Myocyte (in vitro differentiated cells): ENCODE measurements around the gene COL19A1. TPM values are rescaled to one million over a fixed set of nuclear protein-coding genes. Genes with fewer than 3 reads are reported as not detected.

Source experiments
- DNase-seq: peaks from one replicate; pipeline ENCODE4 v3.0.0-alpha.2; 2012; ENCODE audit warnings: low read depth
- total RNA-seq: library from RNA; depleted of rRNA; stranded (reverse); fragments of >200 nt; gene quantifications from 2 replicates; pipeline ENCODE4 v1.2.3, GENCODE V29; 2014

Gene COL19A1
- total RNA-seq, 1 donor from 2014 or later: 38.8 TPM

GRCh38 chr6:70164556-70164955, 298.2 kb downstream of the COL19A1 start:
- peak; percentile 79 for DNase-seq

GRCh38 chr6:70166088-70166958, 300.0 kb downstream of the COL19A1 start:
- DNase-seq: peak; percentile 84

- no peak for DNase-seq
These were observed 302.5 kb downstream of the COL19A1 start for GRCh38 chr6:70168681-70169377.

GRCh38 chr6:70171236-70171635, 304.9 kb downstream of the COL19A1 start:
- no peak for DNase-seq

GRCh38 chr6:70172252-70172651, 305.9 kb downstream of the COL19A1 start:
- DNase-seq: no peak

GRCh38 chr6:70175770-70176169, 309.4 kb downstream of the COL19A1 start:
- no peak for DNase-seq

- no peak for DNase-seq
These were observed 310.6 kb downstream of the COL19A1 start for GRCh38 chr6:70176842-70177550.

GRCh38 chr6:70180183-70180900, 314.0 kb downstream of the COL19A1 start:
- DNase-seq: no peak

GRCh38 chr6:70180901-70181599, 314.7 kb downstream of the COL19A1 start:
- no peak for DNase-seq

GRCh38 chr6:70183538-70183937, 317.2 kb downstream of the COL19A1 start:
- DNase-seq: no peak

- no peak for DNase-seq
These were observed 318.4 kb downstream of the COL19A1 start for GRCh38 chr6:70184723-70185122.

- DNase-seq: no peak
These were observed 320.1 kb downstream of the COL19A1 start for GRCh38 chr6:70186461-70186860.

- DNase-seq: no peak
These were observed 321.8 kb downstream of the COL19A1 start for GRCh38 chr6:70188202-70188601.

GRCh38 chr6:70194421-70194820, 328.1 kb downstream of the COL19A1 start:
- DNase-seq: peak; percentile 69

GRCh38 chr6:70196531-70196930, 330.2 kb downstream of the COL19A1 start:
- DNase-seq: no peak

GRCh38 chr6:70198785-70199184, 332.4 kb downstream of the COL19A1 start:
- no peak for DNase-seq

- DNase-seq: no peak
These were observed 342.0 kb downstream of the COL19A1 start for GRCh38 chr6:70208235-70208790.

- peak; percentile 18 for DNase-seq
These were observed 344.1 kb downstream of the COL19A1 start for GRCh38 chr6:70210462-70210861.

GRCh38 chr6:70215460-70216108, 349.2 kb downstream of the COL19A1 start:
- DNase-seq: no peak

GRCh38 chr6:70216767-70217166, 350.4 kb downstream of the COL19A1 start:
- DNase-seq: no peak
